ENCODE measurements around the gene AATF.

DNA sequence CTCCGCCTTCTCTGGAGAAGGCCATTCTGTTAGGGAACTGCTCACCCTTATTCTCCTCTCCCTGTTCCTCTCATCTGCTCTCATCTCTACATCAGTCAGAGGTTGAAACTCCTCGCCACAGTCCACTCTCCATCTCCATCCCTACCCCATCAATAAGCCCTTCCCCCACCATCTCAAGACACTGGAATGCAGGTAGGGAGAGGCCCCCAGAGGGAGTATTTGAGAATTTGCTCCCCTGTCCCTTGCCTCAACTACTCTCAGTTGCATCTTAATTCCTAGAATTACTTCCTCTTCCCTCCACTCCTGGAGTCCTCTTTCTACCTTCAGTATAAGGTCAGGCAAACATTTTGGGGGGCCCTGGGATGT, 2.0 kb upstream of the AATF start:
- TF ChIP-seq, protein P1, sequence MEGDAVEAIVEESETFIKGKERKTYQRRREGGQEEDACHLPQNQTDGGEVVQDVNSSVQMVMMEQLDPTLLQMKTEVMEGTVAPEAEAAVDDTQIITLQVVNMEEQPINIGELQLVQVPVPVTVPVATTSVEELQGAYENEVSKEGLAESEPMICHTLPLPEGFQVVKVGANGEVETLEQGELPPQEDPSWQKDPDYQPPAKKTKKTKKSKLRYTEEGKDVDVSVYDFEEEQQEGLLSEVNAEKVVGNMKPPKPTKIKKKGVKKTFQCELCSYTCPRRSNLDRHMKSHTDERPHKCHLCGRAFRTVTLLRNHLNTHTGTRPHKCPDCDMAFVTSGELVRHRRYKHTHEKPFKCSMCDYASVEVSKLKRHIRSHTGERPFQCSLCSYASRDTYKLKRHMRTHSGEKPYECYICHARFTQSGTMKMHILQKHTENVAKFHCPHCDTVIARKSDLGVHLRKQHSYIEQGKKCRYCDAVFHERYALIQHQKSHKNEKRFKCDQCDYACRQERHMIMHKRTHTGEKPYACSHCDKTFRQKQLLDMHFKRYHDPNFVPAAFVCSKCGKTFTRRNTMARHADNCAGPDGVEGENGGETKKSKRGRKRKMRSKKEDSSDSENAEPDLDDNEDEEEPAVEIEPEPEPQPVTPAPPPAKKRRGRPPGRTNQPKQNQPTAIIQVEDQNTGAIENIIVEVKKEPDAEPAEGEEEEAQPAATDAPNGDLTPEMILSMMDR (IDR thresholded peaks at IDR 0.05; ENCODE audit: low read length), result no peak
- TF ChIP-seq EZH2 (optimal IDR thresholded peaks at IDR 0.05; ENCODE audit: low read depth, low read length) (no peak), EZH2phosphoT487 (IDR thresholded peaks at IDR 0.05; ENCODE audit: low read length) (no peak)
